K562 (cell line): ENCODE measurements around the gene GPR149. TPM values are rescaled to one million over a fixed set of nuclear protein-coding genes. Genes with fewer than 3 reads are reported as not detected.

ENCODE experiments used
- CEBPG ChIP-seq, 3 experiments: fragments of 200-800 bp in 1 of 3; sonication (Bioruptor generic) in 1 of 3; sonication (generic) in 1 of 3; formaldehyde crosslinking in 1 of 3; IDR thresholded peaks in 2 of 3; conservative IDR thresholded peaks in 1 of 3; 2 replicates each; pipeline versions ENCODE4 v1.6.1 to v1.8.0; 2016 to 2022; ENCODE audit warnings: missing compliant biosample characterization in 2 of 3, missing genetic modification characterization in 2 of 3, mild to moderate bottlenecking in 1 of 3, missing genetic modification reagents in 1 of 3
- HDAC6 ChIP-seq: IDR thresholded peaks from 2 replicates; pipeline ENCODE4 v1.6.1; 2012; ENCODE audit warnings: low read depth, mild to moderate bottlenecking, control low read depth, inconsistent platforms, low read length, moderate library complexity
- NCOA6 ChIP-seq: fragments of 450-650 bp; IDR thresholded peaks from 2 replicates; pipeline ENCODE4 v1.6.1; 2017; ENCODE audit warnings: mild to moderate bottlenecking
- RCOR1 ChIP-seq, 2 experiments: IDR thresholded peaks; 2 replicates each; pipeline ENCODE4 v1.6.1; 2012; ENCODE audit warnings: low read depth in 2 of 2, low read length in 2 of 2, borderline replicate concordance in 1 of 2, improper control_type of control experiment in 1 of 2
- ZNF24 ChIP-seq: fragments of 450-650 bp; IDR thresholded peaks from 2 replicates; pipeline ENCODE4 v1.6.1; 2016
- ZNF253 ChIP-seq: fragments of 250-450 bp; sonication (Bioruptor Pico); conservative IDR thresholded peaks from 2 replicates; pipeline ENCODE4 v1.6.1; 2021; ENCODE audit warnings: mild to moderate bottlenecking
- polyA plus RNA-seq, 8 experiments: library from polyadenylated mRNA; depleted of rRNA in 4 of 8; stranded (reverse) in 5 of 8; unstranded in 3 of 8; fragments of >200 nt; fragmentation: Nextera tagmentation in 2 of 8; fragmentation: Illumina TruSeq in 1 of 8; extraction: Ambion mirVana in 2 of 8; extraction: Trizol in 1 of 8; gene quantifications; 2 replicates each; pipeline versions ENCODE4 v1.2.1 to v1.2.3, GENCODE V29; 2011 to 2014; ENCODE audit warnings: inconsistent platforms in 1 of 8, missing spikeins in 1 of 8
- total RNA-seq, 7 experiments: library from RNA; depleted of rRNA in 6 of 7; stranded (reverse); fragments of >200 nt in 6 of 7; fragmentation: Illumina TruSeq in 2 of 7; extraction: Trizol in 2 of 7; gene quantifications; 2 replicates each; pipeline versions ENCODE4 v1.2.1 to v1.2.3, GENCODE V29; 2011 to 2021; ENCODE audit warnings: low replicate concordance in 1 of 7
- TF ChIP-seq, protein P1 (sequence below), 2 experiments: fragments of 450-650 bp; IDR thresholded peaks; 2 replicates each; pipeline ENCODE4 v1.6.1; 2016; ENCODE audit warnings: mild to moderate bottlenecking in 2 of 2, borderline replicate concordance in 1 of 2, low read depth in 1 of 2, moderate library complexity in 1 of 2
- TF ChIP-seq, protein P2 (sequence below): sonication (generic); formaldehyde crosslinking; IDR thresholded peaks from 2 replicates; pipeline ENCODE4 v1.8.0; 2023; ENCODE audit warnings: mild to moderate bottlenecking, missing genetic modification reagents
- TF ChIP-seq, protein P3 (sequence below): fragments of 250-450 bp; sonication (Bioruptor Pico); IDR thresholded peaks from 2 replicates; pipeline ENCODE4 v1.5.0; 2021

GPR149 gene
- total and polyA plus RNA-seq, 9 of the 15 experiments (the other 6 are each of a cell fraction or from before 2014, with no cell fraction given) = not detected

DNA sequence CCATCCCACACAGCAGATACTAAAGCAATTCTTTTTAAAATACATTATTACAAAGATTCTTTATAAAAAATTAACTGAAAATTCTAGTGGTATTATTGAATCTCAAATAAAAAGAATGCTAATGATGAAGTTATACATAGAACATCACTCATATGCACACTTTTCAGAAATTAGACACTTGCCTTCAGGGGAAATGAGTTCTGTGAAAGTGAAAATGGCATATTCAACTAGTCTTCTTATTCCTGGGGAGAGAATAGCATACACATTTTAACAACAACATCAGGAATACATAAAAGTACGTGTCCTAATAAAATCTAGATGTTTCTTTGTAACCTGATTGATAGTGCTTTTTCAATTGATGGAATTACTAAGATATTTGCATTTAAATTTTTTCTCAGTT lies 68.9 kb downstream of the GPR149 start (continued):
- TF ChIP-seq, protein P1, sequence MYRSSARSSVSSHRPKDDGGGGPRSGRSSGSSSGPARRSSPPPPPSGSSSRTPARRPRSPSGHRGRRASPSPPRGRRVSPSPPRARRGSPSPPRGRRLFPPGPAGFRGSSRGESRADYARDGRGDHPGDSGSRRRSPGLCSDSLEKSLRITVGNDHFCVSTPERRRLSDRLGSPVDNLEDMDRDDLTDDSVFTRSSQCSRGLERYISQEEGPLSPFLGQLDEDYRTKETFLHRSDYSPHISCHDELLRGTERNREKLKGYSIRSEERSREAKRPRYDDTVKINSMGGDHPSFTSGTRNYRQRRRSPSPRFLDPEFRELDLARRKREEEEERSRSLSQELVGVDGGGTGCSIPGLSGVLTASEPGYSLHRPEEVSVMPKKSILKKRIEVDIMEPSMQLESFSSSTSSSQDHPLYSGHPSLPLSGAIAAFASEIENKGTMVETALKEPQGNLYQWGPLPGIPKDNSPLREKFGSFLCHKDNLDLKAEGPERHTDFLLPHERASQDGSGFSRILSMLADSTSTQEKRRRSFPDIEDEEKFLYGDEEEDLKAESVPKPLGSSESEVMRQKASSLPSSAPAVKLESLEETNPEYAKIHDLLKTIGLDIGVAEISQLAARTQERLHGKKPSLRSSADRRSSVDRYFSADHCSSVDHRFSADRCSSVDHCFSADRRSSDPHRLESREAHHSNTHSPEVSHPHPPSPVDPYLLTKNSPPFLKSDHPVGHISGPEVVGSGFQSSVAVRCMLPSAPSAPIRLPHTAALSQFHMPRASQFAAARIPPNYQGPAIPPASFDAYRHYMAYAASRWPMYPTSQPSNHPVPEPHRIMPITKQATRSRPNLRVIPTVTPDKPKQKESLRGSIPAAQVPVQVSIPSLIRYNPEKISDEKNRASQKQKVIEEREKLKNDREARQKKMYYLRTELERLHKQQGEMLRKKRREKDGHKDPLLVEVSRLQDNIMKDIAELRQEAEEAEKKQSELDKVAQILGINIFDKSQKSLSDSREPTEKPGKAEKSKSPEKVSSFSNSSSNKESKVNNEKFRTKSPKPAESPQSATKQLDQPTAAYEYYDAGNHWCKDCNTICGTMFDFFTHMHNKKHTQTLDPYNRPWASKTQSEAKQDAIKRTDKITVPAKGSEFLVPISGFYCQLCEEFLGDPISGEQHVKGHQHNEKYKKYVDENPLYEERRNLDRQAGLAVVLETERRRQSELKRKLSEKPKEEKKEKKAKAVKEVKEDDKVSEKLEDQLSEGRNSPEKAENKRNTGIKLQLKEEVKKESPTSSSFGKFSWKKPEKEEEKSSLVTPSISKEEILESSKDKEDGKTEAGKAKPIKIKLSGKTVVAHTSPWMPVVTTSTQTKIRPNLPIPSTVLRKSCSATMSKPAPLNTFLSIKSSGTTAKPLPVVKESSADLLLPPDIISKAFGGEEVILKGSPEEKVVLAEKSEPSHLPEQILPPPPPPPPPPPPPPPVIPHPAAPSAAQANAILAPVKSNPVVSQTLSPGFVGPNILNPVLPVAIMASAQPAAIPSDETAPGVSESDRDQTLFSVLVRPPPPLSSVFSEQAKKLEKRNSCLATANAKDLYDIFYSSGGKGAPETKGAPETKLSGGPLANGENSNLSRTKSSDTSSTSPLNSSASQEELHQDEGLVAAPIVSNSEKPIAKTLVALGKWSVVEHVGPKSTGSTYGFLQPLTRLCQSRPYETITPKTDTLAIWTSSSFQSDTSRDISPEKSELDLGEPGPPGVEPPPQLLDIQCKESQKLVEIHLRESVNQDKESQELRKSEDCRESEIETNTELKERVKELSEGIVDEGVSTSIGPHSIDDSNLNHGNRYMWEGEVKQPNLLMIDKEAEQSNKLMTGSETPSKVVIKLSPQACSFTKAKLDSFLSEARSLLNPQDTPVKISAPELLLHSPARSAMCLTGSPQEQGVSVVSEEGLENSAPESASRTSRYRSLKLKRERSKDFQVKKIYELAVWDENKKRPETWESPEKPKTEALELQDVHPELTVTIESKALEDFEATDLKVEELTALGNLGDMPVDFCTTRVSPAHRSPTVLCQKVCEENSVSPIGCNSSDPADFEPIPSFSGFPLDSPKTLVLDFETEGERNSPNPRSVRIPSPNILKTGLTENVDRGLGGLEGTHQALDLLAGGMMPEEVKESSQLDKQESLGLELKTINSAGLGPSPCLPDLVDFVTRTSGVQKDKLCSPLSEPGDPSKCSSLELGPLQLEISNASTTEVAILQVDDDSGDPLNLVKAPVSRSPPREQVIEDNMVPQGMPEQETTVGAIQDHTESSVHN (IDR thresholded peaks at IDR 0.05; ENCODE audit: borderline replicate concordance in 1 of 2, low read depth in 1 of 2) = no peak
- TF ChIP-seq CEBPG (CRISPR knock-in tag; IDR thresholded peaks at IDR 0.05) (no peak), CEBPG (tag; conservative IDR thresholded peaks at IDR 0.05 in 1 of 2, IDR thresholded peaks at IDR 0.05 in 1 of 2) (no peak), HDAC6 (no peak), RCOR1 (IDR thresholded peaks at IDR 0.05; ENCODE audit: borderline replicate concordance in 1 of 2, low read depth in 2 of 2, low read length in 2 of 2) (no peak), ZNF24 (no peak), NCOA6 (no peak), ZNF253 (CRISPR knock-in tag) (no peak)
- TF ChIP-seq, protein P2, sequence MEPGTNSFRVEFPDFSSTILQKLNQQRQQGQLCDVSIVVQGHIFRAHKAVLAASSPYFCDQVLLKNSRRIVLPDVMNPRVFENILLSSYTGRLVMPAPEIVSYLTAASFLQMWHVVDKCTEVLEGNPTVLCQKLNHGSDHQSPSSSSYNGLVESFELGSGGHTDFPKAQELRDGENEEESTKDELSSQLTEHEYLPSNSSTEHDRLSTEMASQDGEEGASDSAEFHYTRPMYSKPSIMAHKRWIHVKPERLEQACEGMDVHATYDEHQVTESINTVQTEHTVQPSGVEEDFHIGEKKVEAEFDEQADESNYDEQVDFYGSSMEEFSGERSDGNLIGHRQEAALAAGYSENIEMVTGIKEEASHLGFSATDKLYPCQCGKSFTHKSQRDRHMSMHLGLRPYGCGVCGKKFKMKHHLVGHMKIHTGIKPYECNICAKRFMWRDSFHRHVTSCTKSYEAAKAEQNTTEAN (CRISPR knock-in tag) = no peak
- TF ChIP-seq, protein P3, sequence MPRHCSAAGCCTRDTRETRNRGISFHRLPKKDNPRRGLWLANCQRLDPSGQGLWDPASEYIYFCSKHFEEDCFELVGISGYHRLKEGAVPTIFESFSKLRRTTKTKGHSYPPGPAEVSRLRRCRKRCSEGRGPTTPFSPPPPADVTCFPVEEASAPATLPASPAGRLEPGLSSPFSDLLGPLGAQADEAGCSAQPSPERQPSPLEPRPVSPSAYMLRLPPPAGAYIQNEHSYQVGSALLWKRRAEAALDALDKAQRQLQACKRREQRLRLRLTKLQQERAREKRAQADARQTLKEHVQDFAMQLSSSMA (CRISPR knock-in tag) = no peak
